Hematopoietic multipotent progenitor cell treated with erythropoietin and hydrocortisone succinate and interleukin-3 and kit ligand, for 17 days (in vitro differentiated cells): ENCODE results near the gene NMRK1.

Source experiments
- DNase-seq: peaks from one replicate; pipeline ENCODE4 v3.0.0-alpha.2; 2015; ENCODE audit warnings: low spot score

The NMRK1 gene

DNA sequence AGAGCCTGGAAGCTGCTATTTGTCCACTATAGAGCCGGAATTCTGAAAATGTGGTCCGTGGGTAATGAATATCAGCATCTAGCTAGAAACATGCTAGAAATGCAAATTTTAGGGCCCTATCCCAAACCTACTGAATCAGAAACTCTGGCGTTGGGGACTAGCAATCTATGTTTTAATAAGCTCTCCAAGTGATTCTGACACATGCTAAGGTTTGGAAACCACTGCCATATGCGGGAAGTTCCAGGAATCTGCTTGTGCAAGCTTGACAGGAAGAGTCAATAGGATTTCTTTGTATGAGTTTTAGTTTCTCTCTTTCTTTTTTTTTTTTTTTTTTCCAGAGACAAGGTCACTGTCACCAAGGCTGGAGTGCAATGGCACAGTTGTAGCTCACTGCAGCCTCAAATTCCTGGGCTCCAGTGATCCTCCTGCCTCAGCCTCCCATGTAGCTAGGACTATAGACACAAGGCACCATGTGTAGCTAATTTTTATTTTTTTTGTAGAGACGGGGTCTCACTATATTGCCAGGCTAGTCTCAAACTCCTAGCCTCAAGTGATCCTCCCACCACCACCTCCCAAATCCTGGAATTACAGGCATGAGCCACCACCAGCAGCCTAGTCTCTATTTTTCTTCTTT lies 33.5 kb downstream of the NMRK1 start:
- DNase-seq, result no peak

DNA sequence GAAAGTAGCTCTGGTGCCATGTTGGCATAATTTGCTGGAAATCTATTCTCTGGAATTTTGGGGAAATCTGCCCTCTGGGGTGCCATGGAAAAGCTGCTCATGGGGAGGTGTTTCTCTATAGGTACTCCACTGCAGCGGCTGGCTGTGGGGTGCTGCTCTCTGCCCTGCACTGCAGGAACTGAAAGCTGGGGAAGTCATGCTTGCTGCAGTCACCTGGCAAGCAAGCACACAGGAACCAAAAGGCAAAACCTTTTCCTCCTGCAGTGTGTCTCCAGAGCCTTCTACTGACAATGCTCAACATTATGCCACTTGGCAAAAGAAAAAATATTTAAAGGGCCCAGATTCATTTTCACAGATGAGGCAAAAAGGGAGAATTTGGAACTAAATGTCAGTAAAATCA lies 34.1 kb downstream of the NMRK1 start:
- no peak for DNase-seq

DNA sequence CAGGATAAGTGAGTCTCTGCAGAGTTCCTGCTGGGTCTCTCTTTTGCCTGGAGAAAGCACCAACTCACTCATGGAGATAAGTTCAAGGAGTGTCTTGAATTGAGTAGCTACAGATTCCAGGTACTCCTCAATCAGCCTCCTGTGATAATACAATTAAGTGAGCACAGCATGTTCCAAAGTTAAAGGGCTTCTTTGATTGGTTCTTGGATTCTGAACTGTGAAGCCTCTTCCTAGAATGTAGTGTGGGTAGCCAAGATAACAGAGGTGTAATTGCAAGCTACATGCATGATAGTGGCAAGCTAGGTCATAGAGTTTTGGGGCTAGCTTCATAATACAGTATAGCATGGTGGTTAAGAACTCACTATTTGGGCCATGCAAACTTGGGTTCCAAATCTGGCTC lies 36.7 kb downstream of the NMRK1 start:
- no peak for DNase-seq

DNA sequence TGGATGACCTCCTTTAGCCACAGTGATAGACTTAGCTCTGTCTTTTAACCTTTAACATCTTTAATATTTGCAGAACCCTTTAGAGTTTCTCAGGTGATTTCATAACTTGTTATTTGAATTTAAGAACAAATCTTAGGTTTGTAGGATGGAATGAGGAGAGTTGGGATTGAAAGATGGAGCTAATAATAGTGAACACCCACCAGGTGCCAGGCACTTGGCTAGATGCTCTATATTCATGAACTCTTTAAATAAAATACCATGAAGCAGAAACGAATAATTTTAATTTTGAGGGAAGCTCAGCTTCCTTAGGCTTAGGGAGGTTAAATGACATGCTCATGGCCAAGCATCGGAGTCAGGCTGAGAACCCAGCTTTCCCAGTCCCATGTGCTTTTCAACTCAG lies 40.4 kb downstream of the NMRK1 start:
- DNase-seq, result no peak

DNA sequence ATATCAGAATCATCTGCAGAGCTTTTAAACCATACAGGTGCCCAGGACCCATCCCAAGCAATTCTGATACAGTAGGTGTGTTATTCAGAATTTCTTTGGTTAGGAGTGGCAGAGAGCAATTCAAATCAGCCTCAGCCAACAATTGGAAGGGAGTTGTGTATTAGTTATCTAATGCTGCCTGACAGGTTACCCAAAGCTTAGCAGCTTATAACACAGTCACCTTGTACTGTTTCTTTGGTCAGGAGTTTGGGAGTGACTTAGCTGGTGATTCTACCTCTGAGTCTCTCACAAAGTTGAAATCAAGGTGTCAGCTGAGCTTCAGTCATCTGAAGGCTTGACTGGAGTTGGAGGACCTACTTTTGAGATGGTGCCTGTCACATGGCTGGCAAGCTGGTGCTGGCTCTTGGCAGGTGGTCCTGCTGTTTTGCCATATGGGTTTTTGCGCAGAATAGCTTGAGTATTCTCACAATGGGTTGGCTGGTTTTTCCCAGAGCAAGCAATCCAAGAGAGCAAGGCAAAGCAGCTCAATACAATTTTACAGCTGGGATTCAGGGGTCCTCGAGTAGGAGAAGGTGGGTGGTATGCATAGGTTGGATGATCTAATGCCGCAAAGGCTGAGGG lies 41.1 kb downstream of the NMRK1 start:
- DNase-seq, result no peak

DNA sequence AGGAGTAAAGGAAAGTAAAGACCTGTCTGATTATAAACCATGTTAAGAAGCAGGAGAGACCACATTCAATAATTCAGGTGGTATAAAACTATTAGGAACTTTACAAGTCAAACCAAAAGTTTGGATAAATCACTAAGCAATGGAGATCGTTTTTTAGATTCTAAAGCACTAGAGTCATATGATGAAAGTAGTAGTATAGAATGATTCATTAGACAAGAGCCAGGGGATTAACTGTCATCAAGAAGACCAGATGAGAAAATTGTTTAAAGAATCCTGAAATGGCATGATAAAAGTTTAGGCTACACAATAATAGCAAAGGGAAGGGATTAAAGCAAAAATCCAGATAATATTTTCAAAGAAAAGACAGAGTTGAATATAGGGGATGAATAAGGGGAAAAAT lies 46.9 kb downstream of the NMRK1 start:
- DNase-seq, result no peak

DNA sequence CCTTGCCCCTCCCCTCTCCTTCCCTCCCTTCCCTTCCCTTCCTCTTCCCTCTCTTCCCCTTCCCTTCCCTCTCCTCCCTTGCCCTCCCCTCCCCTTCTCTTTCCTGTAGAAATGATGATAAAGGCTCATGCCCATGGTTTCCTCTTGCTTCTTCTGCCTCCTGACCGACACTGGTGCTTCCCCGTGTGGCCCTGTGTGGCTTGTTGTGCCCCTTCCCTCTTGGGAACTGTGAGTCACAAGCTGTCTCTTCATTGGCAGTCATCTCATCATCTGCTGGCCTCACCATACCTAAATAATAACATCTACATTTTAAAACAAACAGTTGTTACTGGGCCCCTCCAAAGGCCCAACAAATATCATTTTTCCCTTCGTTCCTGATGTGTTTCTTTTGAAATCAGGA lies 48.2 kb downstream of the NMRK1 start:
- no peak for DNase-seq

DNA sequence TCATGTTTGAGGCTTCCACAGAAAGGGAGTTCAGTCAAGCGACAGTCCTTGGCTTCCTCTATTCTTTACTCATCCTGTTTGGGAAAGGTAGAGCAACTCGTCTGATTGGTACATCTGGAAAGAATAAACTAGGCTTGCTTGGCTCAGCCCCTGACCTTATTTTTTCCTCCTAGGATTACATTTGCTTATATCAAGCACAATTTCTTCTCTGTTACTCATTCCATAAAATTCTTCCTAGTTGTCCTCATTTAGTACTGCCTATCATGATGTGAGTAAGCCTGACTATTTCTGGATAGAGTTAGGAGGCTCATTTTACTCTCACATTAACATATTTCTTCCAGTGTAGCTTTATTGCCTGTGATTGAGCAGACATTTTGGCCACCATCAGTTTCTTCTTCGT lies 48.9 kb downstream of the NMRK1 start:
- no peak for DNase-seq

DNA sequence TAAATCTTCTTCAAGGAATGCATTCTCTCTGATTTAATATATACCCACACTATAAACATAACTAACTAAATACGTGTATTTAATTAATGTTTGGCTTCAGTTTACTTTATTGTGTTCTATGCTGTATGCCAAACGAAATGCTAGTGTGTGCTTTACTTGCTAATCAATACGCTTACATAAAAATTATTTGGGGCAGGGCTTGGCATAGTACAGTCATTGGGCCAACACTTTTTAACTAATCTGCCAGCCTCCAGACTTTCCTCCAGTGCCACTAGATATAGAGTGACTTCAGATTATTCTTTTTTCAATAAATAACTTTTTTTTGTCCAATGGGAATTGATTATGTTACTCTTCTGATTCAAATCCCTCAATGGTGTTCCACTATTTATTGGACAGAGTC lies 51.2 kb downstream of the NMRK1 start:
- no peak for DNase-seq

DNA sequence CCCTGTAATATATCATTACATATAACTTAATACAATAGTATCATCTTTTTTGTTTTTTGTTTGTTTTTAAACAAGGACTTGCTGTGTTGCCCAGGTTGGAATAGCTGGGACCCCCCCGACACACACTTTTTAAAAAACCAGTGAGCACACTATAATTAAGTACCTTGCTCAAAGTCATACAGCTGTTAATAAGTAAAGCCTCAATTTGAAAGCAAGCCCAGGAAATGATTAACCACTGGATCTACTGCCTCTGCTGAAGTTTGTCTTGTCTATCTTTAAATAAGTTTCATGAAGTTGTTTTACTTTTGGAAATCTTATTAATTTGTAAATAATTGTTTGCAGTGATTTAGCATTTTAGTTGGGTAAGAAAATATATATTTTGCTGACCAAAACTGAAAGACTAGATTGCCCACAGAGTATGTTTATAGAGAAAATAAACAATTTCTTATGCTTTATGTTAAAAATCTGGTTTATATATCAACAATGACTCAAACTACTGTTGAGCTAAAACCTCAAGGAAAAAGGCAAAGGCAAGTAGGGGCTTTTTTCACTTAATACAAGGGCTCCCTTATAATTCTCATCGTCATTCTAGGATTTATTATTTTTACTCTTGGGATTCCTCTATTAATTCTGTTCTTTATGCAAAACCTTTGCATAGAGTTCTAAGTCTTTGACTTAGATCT lies 54.0 kb downstream of the NMRK1 start:
- no peak for DNase-seq

DNA sequence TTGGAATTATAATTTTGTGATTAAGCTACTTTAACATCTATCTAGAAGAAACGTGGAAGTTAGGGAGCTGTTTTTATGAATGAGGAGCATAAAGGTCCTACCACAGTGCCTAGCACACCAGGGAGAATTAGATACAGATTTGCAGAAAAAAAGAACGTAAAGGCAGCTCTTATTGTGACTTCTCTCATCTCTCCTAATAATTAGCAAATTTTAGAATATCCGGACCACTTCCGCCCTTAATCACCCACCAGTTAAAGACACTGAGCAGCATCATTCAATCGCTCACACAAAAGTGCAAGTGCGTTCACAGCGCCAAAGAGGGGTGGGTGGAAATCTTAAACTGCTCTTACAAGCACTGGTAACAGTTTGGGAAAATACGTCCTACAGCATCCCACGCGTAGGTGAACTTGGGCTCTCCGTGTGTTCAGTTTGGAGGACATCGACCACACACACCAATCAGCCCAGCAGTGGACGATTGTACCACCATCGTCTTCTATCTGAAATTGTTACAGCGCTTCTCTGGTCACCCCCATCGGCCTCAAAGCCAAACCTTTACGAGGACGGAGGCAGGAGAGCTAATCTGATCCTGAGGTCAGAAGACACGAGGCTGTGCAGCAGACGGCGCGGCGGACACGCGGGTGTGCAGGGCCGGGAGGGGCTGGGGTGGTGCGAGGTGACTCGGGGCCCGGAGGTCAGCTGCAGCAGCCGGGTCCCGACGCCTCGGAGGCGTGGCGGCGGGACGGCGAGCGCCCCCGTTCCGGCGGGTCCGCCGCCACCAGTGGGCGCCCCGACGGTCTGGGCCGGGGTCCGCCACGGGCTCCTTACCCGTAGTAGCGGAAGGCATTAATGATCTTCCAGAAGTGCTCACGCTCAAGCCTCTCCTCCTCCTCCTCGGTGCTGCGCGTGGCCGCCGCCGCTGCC lies 60.5 kb downstream of the NMRK1 start:
- peak; percentile 65 for DNase-seq

DNA sequence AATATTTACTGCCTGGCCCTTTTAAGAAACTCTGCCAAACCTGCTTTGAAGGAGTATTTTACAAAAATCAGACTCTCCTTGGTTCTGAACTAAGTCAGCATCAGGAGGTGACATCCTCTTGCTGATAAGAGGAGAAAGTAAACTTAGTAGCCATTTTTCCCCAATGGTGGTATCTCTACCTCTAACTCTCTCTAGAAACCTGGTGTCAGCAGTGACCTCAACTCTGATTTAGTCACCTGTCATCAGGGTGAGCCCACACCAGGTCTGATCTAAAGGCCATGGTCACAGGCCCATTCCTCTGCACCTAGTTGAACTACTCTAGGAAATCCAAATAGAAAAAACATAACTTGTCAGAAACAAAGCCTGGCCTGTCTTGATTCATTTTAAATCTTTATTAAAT lies 64.1 kb downstream of the NMRK1 start:
- DNase-seq, result no peak

DNA sequence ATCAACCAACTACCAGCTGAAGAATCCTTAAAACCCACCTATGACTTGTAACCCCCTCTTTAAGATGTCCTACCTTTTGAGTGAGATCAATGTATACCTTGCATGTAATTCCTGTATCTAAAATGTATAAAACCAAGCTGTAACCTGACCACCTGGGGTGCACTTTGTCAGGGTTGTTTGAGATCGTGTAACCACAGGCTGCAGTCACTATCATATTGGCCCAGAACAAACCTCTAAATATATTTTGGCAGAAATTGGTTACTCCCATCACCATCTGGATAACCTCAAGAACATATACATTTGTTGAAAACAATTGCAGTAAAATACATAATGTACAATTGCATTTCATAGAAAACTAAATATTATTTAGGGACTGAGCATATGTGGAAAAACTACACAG lies 68.3 kb downstream of the NMRK1 start:
- DNase-seq, result no peak

DNA sequence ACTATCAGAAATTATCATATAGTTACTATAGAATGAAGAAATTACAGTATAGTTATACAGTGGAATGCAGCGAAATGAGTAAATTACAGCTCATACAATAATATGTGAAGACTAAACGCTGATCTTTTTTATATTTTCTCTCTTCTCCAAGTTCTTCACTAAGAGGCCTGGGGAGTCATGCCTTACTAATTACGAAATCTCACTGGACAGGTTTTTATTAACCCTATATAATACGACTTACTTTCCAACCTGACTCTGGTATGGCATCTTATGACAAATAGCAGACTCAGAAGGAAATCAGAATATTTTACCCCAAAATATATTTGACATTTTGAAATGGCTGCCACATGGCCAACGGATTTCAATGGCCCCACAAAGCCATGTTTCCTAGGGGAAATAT lies 68.9 kb downstream of the NMRK1 start:
- no peak for DNase-seq

DNA sequence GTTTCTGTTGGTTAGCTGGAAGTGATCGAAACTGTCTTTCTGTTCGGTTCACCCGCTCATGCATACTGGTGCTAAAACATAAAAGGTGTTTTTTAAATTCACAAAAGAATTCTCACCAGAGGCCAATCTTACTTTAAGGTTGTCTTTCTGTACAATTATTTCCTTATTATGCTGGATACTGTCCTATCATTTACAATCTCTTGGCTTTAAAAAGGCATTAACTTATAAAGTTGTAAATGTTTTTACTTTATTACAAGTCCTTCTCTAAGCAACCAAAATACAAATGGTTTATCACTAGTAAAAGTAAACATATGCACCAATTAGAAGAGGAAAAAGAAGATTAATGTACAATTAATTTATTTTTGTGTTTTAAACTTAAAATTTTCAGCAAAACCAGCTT lies 70.6 kb downstream of the NMRK1 start:
- DNase-seq, result no peak

DNA sequence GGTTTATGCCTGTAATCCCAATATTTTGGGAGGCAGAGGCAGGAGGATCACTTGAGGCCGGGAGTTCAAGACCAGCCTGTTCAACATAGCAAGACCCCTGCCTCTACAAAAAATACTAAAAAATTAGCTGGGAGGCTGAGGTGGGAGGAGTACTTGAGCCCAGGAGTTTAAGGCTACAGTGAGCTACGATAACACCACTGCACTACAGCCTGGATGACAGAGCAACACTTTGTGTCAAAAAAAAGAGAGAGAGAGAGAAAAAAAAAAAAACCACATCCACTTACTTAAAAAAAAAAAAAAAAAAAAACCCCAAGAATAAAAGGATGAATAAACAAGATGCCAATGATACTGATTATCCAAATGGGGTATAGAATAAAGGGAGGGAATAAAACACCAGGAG lies 74.2 kb downstream of the NMRK1 start:
- no peak for DNase-seq
